GM21360 (cell line): Measurements from ENCODE around the gene PEBP1.
"Not testable (repeated sequence)": the region's sequence is repeated elsewhere in the genome, so short reads cannot be mapped to it uniquely, and the experiment has no call there.

ENCODE experiments used
- ATAC-seq: cut with Tn5 transposase; IDR thresholded peaks from one replicate; pipeline ENCODE4 v1.9.1; 2021; ENCODE audit warnings: mild to moderate bottlenecking, moderate library complexity; ENCODE audit not compliant: unreplicated experiment

Gene PEBP1

DNA sequence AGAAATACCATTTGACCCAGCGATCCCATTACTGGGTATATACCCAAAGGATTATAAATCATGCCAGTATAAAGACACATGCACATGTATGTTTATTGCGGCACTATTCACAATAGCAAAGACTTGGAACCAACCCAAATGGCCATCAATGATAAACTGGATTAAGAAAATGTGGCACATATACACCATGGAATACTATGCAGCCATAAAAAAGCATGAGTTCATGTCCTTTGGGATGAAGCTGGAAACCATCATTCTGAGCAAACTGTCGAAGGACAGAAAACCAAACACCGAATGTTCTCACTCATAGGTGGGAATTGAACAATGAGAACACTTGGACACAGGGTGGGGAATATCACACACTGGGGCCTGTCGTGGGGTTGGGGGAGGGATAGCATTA, 6.5 kb upstream of the PEBP1 start:
- ATAC-seq: not testable (repeated sequence)

- peak; percentile 32 for ATAC-seq
Measured at GRCh38 chr12:118136559-118137003, 657 bp downstream of the PEBP1 start.

GRCh38 chr12:118137148-118137678, 1.3 kb downstream of the PEBP1 start:
- no peak for ATAC-seq

DNA sequence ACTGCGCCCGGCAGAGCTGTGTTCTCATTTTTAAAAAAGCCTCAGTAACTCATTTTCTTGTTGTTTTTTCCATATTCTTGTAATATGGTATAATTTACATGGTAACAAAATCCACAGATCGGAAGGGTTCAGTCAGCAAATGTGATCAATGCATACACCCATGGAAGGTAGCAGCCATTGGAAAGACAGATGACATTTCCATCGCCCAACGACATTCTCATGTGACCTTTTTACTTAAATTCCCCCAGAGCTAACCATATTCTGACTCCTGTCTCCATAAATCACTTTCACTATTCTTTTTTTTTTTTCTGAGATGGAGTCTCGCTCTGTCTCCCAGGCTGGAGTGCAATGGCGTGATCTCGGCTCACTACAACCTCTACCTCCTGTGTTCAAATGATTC, 4.9 kb downstream of the PEBP1 start:
- ATAC-seq: no peak

- ATAC-seq: no peak
Measured at GRCh38 chr12:118144499-118144898, 8.6 kb downstream of the PEBP1 start.

GRCh38 chr12:118145113-118145797, 9.3 kb downstream of the PEBP1 start:
- no peak for ATAC-seq

DNA sequence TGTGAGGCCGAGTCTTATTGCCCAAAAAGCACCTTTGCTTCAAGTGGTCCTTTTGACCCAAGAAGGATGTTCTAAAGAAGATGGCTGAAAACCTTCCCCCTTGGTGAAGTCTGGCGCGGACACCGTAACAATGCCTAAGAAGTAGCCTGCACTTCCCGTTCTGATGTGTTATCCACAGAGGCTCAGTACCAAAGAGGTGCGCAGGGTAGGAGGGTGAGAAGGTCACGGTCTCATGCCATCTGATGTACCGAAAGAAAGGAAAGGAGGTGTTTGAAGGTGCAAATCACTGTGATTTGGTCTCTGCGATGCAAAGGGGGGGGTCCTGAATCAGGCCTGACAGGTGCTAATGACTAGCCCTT, 9.9 kb downstream of the PEBP1 start:
- no peak for ATAC-seq

- no peak for ATAC-seq
Measured at GRCh38 chr12:118148287-118148686, 12.4 kb downstream of the PEBP1 start.

GRCh38 chr12:118150625-118151024, 14.7 kb downstream of the PEBP1 start:
- no peak for ATAC-seq

DNA sequence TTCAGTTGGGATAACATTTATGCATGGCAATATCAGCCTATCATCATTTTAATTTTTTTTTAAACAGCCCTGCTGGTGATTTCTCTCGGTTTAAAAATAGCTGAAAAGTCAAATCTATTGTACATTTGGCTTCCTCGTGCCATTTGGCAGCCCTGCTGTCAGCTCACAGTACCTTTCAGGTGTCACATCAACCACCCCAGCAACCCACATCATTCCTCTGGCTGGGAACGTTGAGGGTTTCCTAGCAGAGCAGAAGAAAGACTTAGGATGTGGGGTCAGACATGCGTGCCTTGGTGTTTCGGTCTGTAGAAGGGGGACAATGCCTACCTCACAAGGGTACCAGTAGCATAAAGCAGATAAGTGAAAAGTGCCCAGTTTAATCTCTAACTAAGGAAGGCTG, 15.8 kb downstream of the PEBP1 start:
- ATAC-seq: no peak

DNA sequence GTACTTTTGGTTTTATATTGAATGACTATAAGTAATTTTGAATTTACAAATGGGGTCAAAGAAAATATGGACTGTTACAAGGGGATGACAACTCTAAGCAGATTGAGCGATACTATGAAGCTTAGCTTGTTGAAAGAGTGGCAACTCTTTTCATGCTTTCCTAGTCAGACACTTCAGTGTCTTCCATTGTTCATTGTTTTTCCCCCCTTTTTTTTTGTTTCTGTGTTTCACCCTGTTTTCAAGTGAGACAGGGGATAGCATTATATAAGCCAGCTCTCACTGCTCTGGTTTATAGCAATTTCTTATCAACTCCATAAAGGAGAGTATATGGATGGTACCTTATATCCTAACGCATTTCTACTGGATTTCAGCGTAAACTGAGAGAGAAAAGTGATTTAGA, 24.6 kb downstream of the PEBP1 start:
- no peak for ATAC-seq

- ATAC-seq: no peak
Measured at GRCh38 chr12:118164798-118165486, 29.0 kb downstream of the PEBP1 start.

DNA sequence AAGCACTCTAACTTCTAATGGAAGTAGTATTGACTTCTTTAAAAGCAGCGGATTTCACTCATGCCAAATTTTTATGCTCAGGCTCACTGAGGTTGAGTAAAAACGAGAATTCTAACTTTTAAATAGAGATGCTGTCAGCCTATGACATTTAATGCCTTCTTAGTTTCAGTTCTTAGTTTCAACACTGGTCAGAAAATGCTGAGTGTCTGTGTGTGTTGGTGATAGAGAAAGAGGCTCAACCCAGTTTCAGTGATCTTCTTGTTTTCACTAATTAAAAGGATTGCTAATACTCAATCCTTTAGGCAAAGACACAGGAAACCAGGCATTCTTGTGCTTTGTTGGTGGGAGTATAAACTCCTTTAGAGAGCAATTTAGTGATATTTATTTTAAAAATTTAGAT, 31.0 kb downstream of the PEBP1 start:
- ATAC-seq: peak; percentile 97

DNA sequence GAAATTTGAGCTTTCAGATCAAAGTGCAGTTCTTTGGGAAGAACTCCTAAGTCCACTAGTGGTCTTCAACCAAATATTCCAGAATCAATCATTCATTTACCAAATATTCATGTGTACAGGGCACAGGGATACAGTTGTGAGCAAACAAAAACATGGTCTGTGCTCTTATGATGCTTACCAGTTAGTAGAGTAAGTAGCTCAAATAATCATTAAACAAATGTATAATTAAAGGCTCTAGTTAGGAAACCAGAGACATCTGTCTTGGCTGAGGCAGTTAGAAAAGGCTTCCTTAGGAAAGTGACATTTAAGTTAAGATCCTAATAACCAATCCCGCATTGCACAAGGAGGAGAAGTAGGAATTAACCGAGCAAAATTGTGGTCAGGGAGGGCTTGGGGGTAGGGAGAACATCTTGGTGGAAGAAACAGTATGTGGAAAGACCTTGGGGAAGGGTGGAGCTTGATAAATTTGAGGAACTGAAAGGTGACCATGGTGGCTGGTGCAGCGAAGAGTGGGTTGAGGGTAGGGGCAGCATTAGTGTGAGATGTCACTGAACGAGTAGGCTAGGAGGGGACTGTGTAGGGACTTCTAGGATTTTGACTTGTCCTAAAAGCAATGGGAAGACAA, 40.0 kb downstream of the PEBP1 start:
- peak; percentile 64 for ATAC-seq

DNA sequence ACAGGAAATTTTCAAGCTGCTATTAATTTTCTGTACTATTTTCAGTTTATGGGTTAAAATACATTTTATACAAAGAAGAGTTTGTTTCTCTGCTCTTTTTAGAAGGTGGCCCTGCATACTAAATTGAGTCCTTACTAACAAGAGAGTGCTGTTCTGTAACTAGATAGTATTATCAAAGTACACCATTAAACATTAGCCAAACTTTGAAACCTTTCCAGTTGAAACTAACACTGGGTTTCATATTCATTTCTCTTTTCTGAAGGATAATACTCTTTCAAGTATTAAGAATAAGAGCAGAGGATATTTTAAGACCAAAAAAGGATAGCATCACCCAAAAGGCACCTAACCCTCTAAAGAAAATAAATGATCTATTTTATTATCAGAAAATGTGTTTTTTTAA, 47.2 kb downstream of the PEBP1 start:
- no peak for ATAC-seq

GRCh38 chr12:118183711-118184110, 47.8 kb downstream of the PEBP1 start:
- ATAC-seq: no peak

DNA sequence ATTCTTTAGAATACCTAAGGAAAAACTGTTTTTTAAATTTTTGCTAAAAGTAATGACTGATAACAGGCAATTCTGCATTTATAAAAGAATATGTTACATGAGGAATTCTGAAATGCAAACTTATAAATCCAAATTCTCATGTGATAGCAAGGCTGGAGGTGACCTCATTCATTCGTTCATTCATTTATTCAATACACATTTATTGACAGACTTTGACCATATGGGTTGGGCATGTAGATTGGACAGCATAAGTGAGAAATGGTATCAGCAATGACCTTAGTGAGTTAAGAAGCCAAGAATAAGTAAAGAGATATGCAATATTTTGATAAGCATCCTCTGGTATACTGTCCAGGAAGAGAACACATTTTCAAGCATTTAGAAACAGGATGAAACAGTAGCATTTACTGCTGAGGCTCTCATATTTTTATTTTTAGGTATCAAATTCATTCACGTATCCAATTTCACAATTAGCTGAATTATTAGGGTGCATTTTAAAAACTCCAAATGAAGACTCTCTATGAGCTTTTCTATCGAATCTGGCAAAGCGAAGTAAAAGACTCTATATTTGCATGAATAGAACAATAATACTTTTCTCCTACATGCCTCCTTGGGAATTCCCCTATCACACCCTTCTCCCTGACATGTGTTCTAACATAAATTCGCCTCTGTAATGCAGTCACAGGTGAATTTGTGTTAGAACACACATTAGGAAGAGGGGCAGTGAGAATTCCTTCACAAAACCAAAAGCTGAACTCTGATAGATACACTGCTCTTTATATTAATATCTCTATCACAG, 49.9 kb downstream of the PEBP1 start:
- no peak for ATAC-seq

GRCh38 chr12:118187751-118188435, 52.0 kb downstream of the PEBP1 start:
- ATAC-seq: no peak

DNA sequence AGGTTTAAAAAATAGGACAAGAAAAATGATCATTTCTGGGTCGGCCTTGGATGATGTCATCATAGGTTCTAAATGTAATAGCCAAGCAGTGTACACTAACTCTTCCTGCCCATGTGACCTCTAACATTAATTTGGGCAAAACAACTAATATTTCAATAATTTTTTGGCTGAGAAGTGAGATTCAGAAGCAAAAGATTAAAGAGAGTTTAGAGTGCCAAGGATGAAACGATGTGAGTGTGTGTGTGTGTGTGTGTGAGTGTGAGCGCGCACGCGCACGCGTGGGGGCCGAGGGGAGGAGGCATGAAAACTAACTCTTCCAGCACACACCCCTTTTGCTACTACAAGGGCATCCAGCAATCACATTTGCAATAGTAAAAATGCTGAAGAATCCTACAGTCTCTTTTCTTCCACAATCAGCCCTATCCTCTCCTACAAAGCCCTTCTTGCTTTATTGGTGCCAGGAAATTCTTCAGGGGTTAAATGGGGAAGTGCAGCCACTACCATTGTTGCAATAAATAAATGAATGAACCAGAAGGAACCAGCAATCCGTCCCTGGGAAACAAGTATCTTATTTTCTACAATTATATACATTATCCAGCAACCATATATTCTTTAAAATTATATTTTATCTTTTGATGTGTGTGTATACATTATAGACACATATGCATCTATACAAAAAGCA, 52.9 kb downstream of the PEBP1 start:
- no peak for ATAC-seq

DNA sequence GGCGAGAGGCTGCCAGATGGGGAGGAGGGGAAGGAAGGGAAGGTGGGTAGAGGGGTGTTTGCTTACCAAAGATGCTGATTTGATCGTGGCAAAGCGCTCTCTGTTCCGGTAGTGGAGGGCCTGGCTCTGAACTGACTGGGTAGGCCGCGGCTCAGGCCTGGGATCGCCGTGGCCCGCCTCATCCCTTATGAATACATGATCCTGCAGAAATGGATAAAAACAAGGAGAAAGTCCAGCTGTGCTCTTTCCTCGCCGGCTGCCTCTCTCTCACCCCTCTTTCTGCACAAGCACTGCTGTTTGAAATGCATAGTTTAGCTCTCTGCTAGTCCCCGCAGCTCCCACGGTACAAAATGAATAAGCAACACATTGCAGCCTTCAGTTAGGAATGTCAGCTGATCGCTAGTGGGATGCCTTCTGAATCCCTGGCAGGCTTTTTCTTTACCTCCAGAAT, 53.8 kb downstream of the PEBP1 start:
- ATAC-seq: no peak
